IPS DF 19.7 (cell line): ENCODE measurements around the gene NECTIN2.

ENCODE experiments used
- DNase-seq: peaks from one replicate; pipeline ENCODE4 v3.0.0-alpha.2; 2013; ENCODE audit warnings: low read depth, low spot score

The NECTIN2 gene

DNA sequence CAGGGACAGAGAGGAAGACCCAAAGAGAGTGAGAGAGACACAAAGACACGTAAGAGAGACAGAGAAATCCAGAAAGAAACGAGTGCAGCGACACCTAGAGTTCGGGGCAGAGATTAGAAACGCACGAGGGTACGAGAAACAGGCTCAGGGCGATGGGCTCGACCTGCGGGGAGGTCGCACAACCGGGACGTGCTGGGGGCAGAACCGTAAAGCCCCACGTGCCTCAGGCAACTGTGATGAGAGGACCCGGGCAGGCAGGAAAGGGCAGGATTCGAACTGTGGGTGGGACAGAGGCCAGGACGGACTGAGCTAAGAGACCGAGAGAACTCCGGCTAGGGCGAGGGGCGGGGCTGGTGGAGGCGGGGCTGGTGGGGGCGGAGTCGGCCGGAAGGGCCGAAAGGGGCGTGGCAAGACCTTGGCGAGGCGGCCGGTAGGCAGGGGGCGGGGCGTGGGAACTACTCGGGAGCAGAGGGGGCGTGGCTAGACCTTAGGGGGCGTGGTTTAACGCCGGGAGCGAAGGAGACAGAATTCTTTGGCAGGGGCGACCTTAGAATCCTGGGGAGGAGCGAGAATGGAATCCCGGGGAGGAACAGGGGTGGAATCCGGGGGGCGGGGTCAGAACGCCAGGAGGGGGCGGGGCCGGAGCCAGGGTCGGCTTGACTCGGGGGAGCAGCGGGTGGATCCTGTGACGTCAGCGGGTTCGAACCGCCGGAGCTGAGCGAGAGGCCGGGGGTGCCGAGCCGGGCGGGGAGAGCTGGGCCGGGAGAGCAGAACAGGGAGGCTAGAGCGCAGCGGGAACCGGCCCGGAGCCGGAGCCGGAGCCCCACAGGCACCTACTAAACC lies at the start of gene NECTIN2:
NECTIN2 (plus strand) TSS at position 686 of the 843 bp plus-strand sequence. CDS start 229 bp downstream, outside the sequence.
- no peak for DNase-seq

GRCh38 chr19:44796701-44797115 lies 49.4 kb upstream of the NECTIN2 start:
- no peak for DNase-seq

DNA sequence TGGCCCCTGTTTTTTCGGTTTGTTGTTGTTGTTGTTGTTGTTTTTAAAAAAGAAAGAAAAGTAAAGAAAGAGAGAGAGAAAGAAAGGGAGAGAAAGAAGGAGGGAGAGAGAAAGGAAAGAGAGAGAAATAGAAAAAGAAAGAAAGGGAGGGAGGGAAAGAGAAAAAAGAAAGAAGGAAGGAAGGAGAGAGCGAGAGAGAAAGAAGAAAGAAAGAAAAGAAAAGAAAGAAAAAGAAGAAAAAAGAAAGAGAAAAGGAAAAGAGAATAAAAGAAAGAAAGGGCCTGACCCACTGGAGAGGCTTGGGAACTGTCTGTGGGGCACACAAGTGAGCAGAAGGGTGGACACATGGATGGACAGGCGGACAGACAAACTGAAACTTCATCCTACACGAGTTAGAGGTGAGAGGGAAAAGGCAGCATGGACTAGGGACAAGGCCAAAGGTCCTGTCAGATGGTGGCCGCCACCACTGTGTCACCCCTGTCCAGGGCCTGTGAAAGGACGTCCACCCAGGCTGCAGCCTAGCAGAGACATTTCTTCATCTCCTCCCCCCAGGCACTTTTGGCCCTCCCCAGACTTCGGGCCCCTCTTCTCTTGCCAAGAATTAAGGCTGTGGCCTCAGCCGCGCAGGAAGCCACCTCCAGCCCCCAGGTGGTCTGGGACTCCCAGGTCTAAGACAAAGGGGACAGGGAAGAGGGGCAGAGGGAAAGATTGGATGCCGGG lies 46.3 kb upstream of the NECTIN2 start:
- DNase-seq = no peak

- DNase-seq = peak; percentile 59
Observed at GRCh38 chr19:44800461-44800860, 45.6 kb upstream of the NECTIN2 start.

DNA sequence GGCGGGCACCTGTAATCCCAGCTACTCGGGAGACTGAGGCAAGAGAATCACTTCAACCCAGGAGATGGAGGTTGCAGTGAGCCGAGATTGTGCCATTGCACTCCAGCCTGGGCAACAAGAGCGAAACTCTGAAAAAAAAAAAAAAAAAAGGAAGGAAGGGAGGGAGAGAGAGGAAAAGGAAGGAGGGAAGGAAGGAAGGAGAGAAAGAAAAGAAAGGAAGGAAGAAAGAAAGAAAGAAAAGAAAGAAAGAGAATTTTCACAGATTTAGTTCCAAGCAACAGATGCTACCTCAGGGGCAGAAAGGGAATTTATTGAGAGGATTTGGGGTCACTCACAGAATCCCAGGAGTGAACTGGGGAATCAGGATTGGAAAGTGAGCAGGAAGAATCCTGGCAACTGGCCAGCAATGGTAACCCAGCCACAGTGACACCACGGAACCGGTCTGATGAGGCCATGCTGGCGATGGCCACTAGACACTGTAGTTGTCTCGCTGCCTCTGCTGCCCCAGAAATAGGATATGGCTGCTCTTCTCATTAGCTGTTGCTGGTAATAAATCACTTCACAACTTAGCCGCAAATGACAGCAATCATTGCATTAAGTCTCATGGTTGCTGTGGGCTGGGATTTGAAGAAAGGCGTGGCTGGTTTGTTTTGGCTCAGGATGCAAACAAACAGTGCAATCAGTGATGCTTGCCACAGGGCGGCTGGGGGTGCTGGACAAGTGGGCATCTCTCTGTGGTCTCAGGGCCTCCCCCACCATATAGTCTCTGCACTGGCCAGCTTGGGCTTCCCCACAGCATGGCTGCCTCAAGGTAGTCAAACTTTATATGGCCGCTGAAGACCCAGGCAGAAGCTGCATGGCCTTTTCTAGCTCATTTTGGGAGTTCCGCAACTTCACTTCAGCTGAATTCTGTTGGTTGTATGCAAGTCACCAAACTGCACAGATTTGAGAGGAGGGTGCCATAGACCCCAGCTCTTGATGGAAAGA lies 42.4 kb upstream of the NECTIN2 start:
- no peak for DNase-seq

GRCh38 chr19:44806291-44806690 lies 39.8 kb upstream of the NECTIN2 start:
- DNase-seq = no peak

DNA sequence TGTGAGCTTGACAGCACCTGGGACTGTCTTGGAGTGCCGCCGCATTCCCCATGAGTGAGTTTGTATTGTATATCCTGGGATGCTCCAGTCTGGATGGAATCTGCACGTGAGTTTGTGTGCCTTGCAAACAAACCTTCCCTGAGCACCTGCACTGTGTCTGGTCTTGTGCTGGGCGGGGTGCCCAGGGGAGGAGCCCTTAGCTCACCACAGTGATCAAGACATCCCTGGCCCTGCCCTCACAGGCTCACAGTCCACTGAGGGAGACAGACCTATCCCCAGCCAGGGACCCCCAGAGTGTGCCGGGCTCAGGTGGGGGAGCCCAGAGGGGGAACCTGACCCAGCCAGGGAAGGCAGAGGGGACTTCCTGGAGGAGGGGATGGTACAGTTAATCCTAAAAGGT lies 38.9 kb upstream of the NECTIN2 start:
- no peak for DNase-seq

DNA sequence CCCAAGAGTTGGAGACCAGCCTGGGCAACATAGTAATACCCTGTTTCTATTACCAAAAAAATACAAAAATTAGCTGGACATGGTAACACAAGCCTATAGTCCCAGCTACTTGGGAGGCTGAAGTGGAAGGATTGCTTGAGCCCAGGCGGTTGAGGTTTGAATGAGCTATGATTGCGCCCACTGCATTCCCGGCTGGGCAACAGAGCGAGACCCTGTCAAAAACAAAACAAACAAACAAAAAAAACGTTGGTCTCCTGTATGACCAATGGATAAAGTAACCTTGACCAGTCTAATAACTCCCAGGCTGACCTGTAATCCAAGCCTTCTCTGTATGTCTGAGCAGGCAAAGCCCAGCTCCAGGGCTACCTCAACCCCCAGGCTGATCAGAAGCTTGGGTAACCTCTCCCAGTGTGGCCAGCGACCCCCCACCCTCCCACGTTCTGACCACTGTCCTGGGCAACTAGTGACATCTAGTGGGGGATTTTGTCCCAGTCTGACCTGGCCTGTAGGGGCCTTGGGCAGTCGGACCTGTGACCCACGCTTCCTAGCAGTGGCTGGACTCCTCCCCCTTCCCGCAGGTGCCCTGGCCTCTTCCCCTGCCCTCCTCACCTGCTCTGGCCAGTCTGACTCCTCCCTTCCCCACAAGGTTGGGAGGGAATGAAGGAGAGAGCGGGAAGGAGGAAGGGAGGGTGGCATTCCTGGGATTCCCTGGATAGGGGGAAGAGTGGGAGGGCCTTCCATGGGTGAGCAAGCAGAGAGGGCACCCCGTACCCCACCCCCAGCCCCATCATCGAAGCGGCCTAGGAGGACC lies 38.2 kb upstream of the NECTIN2 start:
- peak; percentile 98 for DNase-seq

DNA sequence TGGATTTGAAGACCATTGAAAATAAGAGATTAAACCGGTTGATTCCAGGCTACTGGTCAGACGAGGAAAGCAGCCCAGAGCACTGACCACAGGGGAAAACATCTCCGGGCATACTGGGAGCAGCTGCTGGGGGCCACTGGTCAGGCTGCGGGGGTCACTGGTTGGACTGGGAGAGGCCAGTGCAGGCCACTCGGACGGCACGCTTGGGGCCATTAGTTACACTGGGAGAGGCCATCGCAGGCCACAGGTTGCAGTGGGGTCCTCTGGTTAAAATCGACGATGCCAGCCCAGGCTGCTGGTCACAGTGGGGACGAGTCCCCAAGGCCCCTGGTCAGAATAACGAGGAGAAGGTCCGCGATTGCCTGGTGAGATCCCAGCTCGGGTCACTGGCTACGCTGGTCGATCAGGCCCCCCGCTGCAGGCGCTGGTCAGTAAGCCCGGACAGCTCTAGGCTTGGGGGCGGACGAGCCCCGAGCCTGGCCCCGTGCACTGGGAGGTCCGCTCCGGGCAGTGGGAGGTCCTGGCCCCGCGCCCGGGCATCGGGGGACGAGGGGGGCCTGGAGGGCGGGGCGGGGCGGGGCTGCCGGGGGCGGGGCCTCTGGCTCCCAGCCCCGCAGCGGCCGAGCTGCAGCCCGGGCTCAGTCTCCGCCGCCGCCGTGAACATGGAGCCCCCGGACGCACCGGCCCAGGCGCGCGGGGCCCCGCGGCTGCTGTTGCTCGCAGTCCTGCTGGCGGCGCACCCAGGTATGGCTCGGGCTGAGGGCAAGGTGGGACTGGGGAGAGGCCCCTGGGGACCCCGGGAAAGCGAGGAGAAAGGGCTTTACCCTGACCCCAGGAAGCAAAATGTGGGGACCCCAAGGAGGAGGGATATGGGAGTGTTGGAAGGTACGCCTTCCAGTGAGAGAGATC lies 37.4 kb upstream of the NECTIN2 start, which contains the start of gene BCAM:
BCAM (plus strand) TSS at position 641 of the 909 bp plus-strand sequence; CDS start at position 663, 22 bp downstream.
- DNase-seq = no peak

GRCh38 chr19:44809577-44810233 lies 36.4 kb upstream of the NECTIN2 start:
- DNase-seq = no peak

DNA sequence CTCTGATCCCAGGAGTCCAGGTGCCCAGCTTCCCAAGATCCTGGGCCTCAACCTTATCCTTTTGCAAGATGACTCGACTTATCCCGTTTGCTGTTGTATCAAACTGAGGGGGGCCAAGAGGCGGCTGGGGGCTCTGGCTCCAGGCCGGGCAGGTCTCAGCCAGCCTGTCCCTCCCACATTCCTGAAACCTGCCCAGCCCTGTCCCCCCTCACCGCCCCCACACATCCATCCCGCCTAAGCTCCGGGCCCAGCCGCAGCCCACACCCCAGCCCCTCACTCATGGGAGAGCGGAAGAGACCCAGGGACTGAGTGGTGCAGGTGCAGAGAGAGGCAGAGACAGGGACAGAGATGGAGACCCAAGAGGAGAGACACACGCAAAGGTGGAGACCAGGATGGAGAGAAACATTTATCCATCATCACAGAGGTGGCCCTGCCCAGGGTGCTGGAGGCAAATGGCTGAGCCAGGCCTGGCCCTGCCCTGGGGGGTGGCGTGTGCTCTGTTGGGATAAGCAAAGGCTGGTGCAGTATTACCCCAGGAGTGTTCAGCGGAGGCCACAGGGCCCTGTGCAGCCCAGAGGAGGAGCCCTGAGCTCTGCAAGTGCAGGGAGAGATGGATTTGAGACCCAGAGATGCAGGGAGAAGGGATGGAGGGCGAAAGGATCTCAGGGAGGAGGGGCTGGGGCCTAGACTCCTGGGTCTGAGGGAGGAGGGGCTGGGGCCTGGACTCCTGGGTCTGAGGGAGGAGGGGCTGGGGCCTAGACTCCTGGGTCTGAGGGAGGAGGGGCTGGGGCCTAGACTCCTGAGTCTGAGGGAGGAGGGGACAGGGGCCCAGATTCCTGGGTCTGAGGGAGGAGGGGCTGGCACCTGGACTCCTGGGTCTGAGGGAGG lies 35.6 kb upstream of the NECTIN2 start:
- DNase-seq = no peak

GRCh38 chr19:44811122-44811419 lies 35.0 kb upstream of the NECTIN2 start:
- no peak for DNase-seq

- DNase-seq = no peak
Observed at GRCh38 chr19:44812142-44812718, 33.9 kb upstream of the NECTIN2 start.

- no peak for DNase-seq
Observed at GRCh38 chr19:44813070-44813840, 32.8 kb upstream of the NECTIN2 start.

GRCh38 chr19:44813841-44814470 lies 32.1 kb upstream of the NECTIN2 start:
- DNase-seq = no peak

- no peak for DNase-seq
Observed at GRCh38 chr19:44814517-44814916, 31.6 kb upstream of the NECTIN2 start.

- DNase-seq = no peak
Observed at GRCh38 chr19:44816301-44816700, 29.8 kb upstream of the NECTIN2 start.
